C4-2B (cell line): ENCODE measurements around the gene PHAF1.

Source experiments
- H3K27ac ChIP-seq: fragments of 450-650 bp; 2 replicates; pipeline ENCODE4 v1.5.1; 2017
- CTCF ChIP-seq: fragments of 450-650 bp; conservative IDR thresholded peaks from 2 replicates; pipeline ENCODE4 v1.5.1; 2017; ENCODE audit warnings: mild to moderate bottlenecking
- ZFX ChIP-seq: fragments of 450-650 bp; IDR thresholded peaks from 2 replicates; pipeline ENCODE4 v1.6.1; 2017

The PHAF1 gene

GRCh38 chr16:67104845-67105244, 4.9 kb upstream of the PHAF1 start:
- TF ChIP-seq CTCF: no peak
- TF ChIP-seq ZFX: no peak
- H3K27ac ChIP-seq: peak overlapping the region; percentile 55

GRCh38 chr16:67105246-67105645, 4.5 kb upstream of the PHAF1 start:
- no peak for TF ChIP-seq CTCF
- no peak for TF ChIP-seq ZFX
- peak overlapping the region; percentile 55; the same call in 1 of the 2 replicates for H3K27ac ChIP-seq

- no peak for TF ChIP-seq CTCF
- no peak for TF ChIP-seq ZFX
- H3K27ac ChIP-seq: no peak overlapping the region
These were observed 3.9 kb upstream of the PHAF1 start for GRCh38 chr16:67105881-67106280.

GRCh38 chr16:67108489-67108888, 1.3 kb upstream of the PHAF1 start:
- TF ChIP-seq CTCF: no peak
- TF ChIP-seq ZFX: no peak
- no peak overlapping the region for H3K27ac ChIP-seq

- peak overlapping the region; percentile 96 for H3K27ac ChIP-seq
- TF ChIP-seq ZFX: no peak
- no peak for TF ChIP-seq CTCF
These were observed 772 bp upstream of the PHAF1 start for GRCh38 chr16:67108931-67109406.

- H3K27ac ChIP-seq: peak overlapping the region; percentile 96
- TF ChIP-seq ZFX (no peak), CTCF (no peak)
These were observed 2.3 kb downstream of the PHAF1 start for GRCh38 chr16:67111951-67112444.

GRCh38 chr16:67112591-67113399, 3.1 kb downstream of the PHAF1 start:
- TF ChIP-seq CTCF: no peak; the same call in 1 of the 2 replicates
- no peak for TF ChIP-seq ZFX
- peak overlapping the region; percentile 96 for H3K27ac ChIP-seq
